GM12878 (cell line): ENCODE measurements around the gene ESYT2. TPM values are rescaled to one million over a fixed set of nuclear protein-coding genes. Genes with fewer than 3 reads are reported as not detected.

Source experiments
- ATAC-seq: fragments of 200-7000 bp; cut with Tn5 transposase; 3 replicates; pipeline ENCODE4 v1.9.1; 2020; ENCODE audit warnings: mild to moderate bottlenecking, moderate library complexity
- BruUV-seq: library from RNA; stranded (reverse); fragments of 400-500 nt; replicated peaks from 2 replicates; lab custom pipeline; 2021; lab: Mats Ljungman, UMichigan
- CTCF ChIA-PET: fragments of 300-600 bp; sonication (Branson Sonifier 250); formaldehyde crosslinking; extraction: SDS; loops from one replicate; lab custom pipeline; 2021; ENCODE audit warnings: inconsistent platforms; lab: Yijun Ruan, JAX
- POLR2A ChIA-PET: fragments of 350-600 bp; formaldehyde crosslinking; extraction: SDS; loops from one replicate; lab custom pipeline; 2021; ENCODE audit warnings: inconsistent platforms; lab: Charles Lee
- RAD21 ChIA-PET: fragments of 300-600 bp; sonication (Branson Sonifier 250); formaldehyde crosslinking; loops from one replicate; lab custom pipeline; 2023; ENCODE audit warnings: antibody characterized with exemption; ENCODE audit not compliant: unreplicated experiment; lab: Charles Lee
- SMC1A ChIA-PET: fragments of 300-600 bp; sonication (Branson Sonifier 250); formaldehyde crosslinking; loops from one replicate; lab custom pipeline; 2023; ENCODE audit not compliant: unreplicated experiment, uncharacterized antibody; lab: Charles Lee
- DNase-seq: peaks from one replicate; pipeline ENCODE4 v3.0.0-alpha.2; 2011; ENCODE audit warnings: low read depth, low spot score
- FAIRE-seq: peaks from 3 replicates; lab custom pipeline; 2011; peaks lifted over from hg19 to GRCh38; lab: Jason Lieb, UNC
- H2AFZ ChIP-seq: 2 replicates; pipeline ENCODE4 v1.6.0; 2011; ENCODE audit warnings: low read depth, low read length, control low read depth; ENCODE audit not compliant: control insufficient read depth
- H3K27ac ChIP-seq: 2 replicates; pipeline ENCODE4 v1.5.1; 2011; ENCODE audit warnings: control low read depth; ENCODE audit not compliant: control insufficient read depth, insufficient read depth
- H3K27me3 ChIP-seq, 2 experiments: replicated peaks in 1 of 2; 2 replicates each; pipeline versions ENCODE4 v1.6.0 to v1.6.1; 2011; ENCODE audit warnings: low read length in 1 of 2; ENCODE audit not compliant: control insufficient read depth in 2 of 2, insufficient read depth in 2 of 2
- H3K36me3 ChIP-seq, 2 experiments: 2 replicates each; pipeline ENCODE4 v1.5.1; 2011; ENCODE audit warnings: low read length in 1 of 2; ENCODE audit not compliant: control insufficient read depth in 2 of 2, insufficient read depth in 2 of 2
- H3K4me1 ChIP-seq: 2 replicates; pipeline ENCODE4 v1.6.1; 2011; ENCODE audit warnings: mild to moderate bottlenecking, low read length, moderate library complexity, mixed read lengths; ENCODE audit not compliant: control insufficient read depth, insufficient read depth
- H3K4me2 ChIP-seq: 2 replicates; pipeline ENCODE4 v1.6.0; 2011; ENCODE audit warnings: control low read depth; ENCODE audit not compliant: control insufficient read depth, insufficient read depth
- H3K4me3 ChIP-seq: fragments of 200-600 bp; sonication (generic); 2 replicates; pipeline ENCODE4 v1.5.1; 2016
- H3K79me2 ChIP-seq: 2 replicates; pipeline ENCODE4 v1.6.0; 2011; ENCODE audit warnings: low read length; ENCODE audit not compliant: control insufficient read depth, insufficient read depth
- H3K9ac ChIP-seq: 2 replicates; pipeline ENCODE4 v1.8.0; 2011; ENCODE audit warnings: low read length, control low read depth, mixed read lengths; ENCODE audit not compliant: control insufficient read depth, insufficient read depth
- H3K9me3 ChIP-seq: replicated peaks from 3 replicates; pipeline ENCODE4 v1.5.1; 2011; ENCODE audit warnings: mild to moderate bottlenecking, low read length; ENCODE audit not compliant: control insufficient read depth, insufficient read depth
- H4K20me1 ChIP-seq: 2 replicates; pipeline ENCODE4 v1.6.0; 2011; ENCODE audit not compliant: control insufficient read depth, insufficient read depth
- BHLHE40 ChIP-seq, 2 experiments: fragments of 450-650 bp in 1 of 2; IDR thresholded peaks; 2 replicates each; pipeline ENCODE4 v1.6.1; 2011 to 2017; ENCODE audit warnings: low read depth in 2 of 2, borderline replicate concordance in 1 of 2, improper control_type of control experiment in 1 of 2, low read length in 1 of 2, mild to moderate bottlenecking in 1 of 2
- CREB1 ChIP-seq: IDR thresholded peaks from 2 replicates; pipeline ENCODE4 v1.6.1; 2012; ENCODE audit warnings: low read depth, mild to moderate bottlenecking, inconsistent platforms
- FOS ChIP-seq: IDR thresholded peaks from 3 replicates; pipeline ENCODE4 v1.6.1; 2011; ENCODE audit warnings: borderline replicate concordance; ENCODE audit not compliant: insufficient read length; ENCODE audit errors: extremely low read depth
- HCFC1 ChIP-seq: fragments of 150-350 bp; IDR thresholded peaks from 2 replicates; pipeline ENCODE4 v1.6.1; 2014; ENCODE audit warnings: low read length
- IRF4 ChIP-seq: IDR thresholded peaks from 2 replicates; pipeline ENCODE4 v1.6.1; 2011; ENCODE audit warnings: low read depth, low read length
- MEF2A ChIP-seq: IDR thresholded peaks from 2 replicates; pipeline ENCODE4 v1.6.1; 2011; ENCODE audit warnings: low read depth, mild to moderate bottlenecking, low read length, moderate library complexity; ENCODE audit not compliant: insufficient read depth
- MYB ChIP-seq: fragments of 150-350 bp; IDR thresholded peaks from 2 replicates; pipeline ENCODE4 v1.6.1; 2014; ENCODE audit warnings: mild to moderate bottlenecking, low read depth, low read length, borderline replicate concordance
- NRF1 ChIP-seq: conservative IDR thresholded peaks from 2 replicates; pipeline ENCODE4 v1.6.1; 2011; ENCODE audit warnings: mild to moderate bottlenecking, low read depth, low read length, improper control_type of control experiment
- RAD21 ChIP-seq: IDR thresholded peaks from 2 replicates; pipeline ENCODE4 v1.6.1; 2011; ENCODE audit warnings: mild to moderate bottlenecking, low read depth, low read length, moderate library complexity; ENCODE audit not compliant: insufficient read depth
- TBL1XR1 ChIP-seq: IDR thresholded peaks from 2 replicates; pipeline ENCODE4 v1.6.1; 2012; ENCODE audit warnings: low read depth, low read length, improper control_type of control experiment
- TCF12 ChIP-seq: IDR thresholded peaks from 2 replicates; pipeline ENCODE4 v1.6.1; 2011; ENCODE audit warnings: low read depth, mild to moderate bottlenecking, low read length
- WGBS: methylation state at CpG from one replicate; pipeline ENCODE4 v1.1.6; 2016; ENCODE audit warnings: low lambda C conversion rate; ENCODE audit not compliant: insufficient replicate concordance, insufficient coverage; ENCODE audit errors: missing lambda C conversion rate; 5-methylcytosine and 5-hydroxymethylcytosine counted together
- in situ Hi-C: fragments of 300-500 bp; cut with MboI; formaldehyde crosslinking; loops from 9 replicates; pipeline ENCODE4 v1.14.3; 2018; ENCODE audit warnings: mixed read lengths
- intact Hi-C: fragments of 100-400 bp; cut with micrococcal nuclease; formaldehyde crosslinking; loops from one replicate; pipeline ENCODE4 v1.14.2; 2022; ENCODE audit not compliant: unreplicated experiment
- polyA plus RNA-seq, 11 experiments: library from polyadenylated mRNA; depleted of rRNA in 4 of 11; unstranded in 6 of 11; stranded (reverse) in 5 of 11; fragments of >200 nt; fragmentation: Nextera tagmentation in 4 of 11; fragmentation: Illumina TruSeq in 1 of 11; extraction: Ambion mirVana in 4 of 11; extraction: Trizol in 1 of 11; gene quantifications; 1 replicate in 1 of 11; 2 replicates in 10 of 11; pipeline versions ENCODE4 v1.2.1 to v1.2.3, GENCODE V29; 2011 to 2016; ENCODE audit warnings: inconsistent platforms in 2 of 11, missing spikeins in 2 of 11, low read depth in 1 of 11
- total RNA-seq, 4 experiments: library from RNA; depleted of rRNA in 3 of 4; stranded (reverse); fragments of >200 nt in 3 of 4; fragmentation: Illumina TruSeq in 1 of 4; extraction: Trizol in 1 of 4; gene quantifications; 2 replicates each; pipeline versions ENCODE4 v1.2.1 to v1.2.3, GENCODE V29; 2013 to 2021
- TF ChIP-seq, protein P1 (sequence below): IDR thresholded peaks from 2 replicates; pipeline ENCODE4 v1.6.1; 2011; ENCODE audit warnings: low read depth, low read length, improper control_type of control experiment, borderline replicate concordance
- TF ChIP-seq, protein P2 (sequence below), 3 experiments: IDR thresholded peaks in 2 of 3; conservative IDR thresholded peaks in 1 of 3; 2 replicates each; pipeline ENCODE4 v1.5.1; 2011; ENCODE audit warnings: low read depth in 3 of 3, low read length in 3 of 3, mild to moderate bottlenecking in 3 of 3, control low read depth in 2 of 3, moderate library complexity in 2 of 3, inconsistent platforms in 1 of 3, mixed read lengths in 1 of 3; ENCODE audit not compliant: control insufficient read depth in 2 of 3, insufficient read depth in 1 of 3; ENCODE audit errors: extremely low read depth in 1 of 3

ESYT2 gene
- total and polyA plus RNA-seq, 10 of the 15 experiments (the other 5 are each of a cell fraction or from before 2014, with no cell fraction given) = 1.9 to 44.6 (median 21.4) TPM

DNA sequence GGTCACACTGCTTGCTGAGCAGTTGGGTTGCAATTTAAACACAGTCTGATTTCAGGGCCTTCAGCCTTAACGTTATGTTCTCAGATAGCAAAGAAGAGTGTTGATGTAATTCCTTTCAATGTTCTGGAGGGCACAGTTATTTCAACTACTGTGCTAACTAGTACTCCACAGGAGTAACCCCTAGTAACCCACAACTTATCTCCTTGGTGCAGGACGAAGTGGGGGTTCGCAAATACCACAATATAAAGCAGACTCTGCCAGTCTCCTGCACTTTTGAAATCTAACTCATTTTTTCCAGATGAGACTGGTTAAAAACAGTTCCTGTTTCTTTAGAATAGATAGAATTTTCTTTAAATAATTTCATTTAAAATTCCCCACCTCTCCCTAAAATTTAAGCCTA lies 77.6 kb downstream of the ESYT2 start:
- H3K4me2 ChIP-seq = no peak overlapping the region
- H3K79me2 ChIP-seq = no peaks in the 10 kb centered on the region
- ATAC-seq (no peak), DNase-seq (no peak), FAIRE-seq (no peak)
- H3K9me3 ChIP-seq = no peaks in the 10 kb centered on the region
- RAD21 ChIA-PET = interaction anchor here (0.7 to 2.9 kb wide), 2 partner anchors 225 kb away, joined by 3 to 9 read pairs; no protein-coding TSS in a partner anchor
- TF ChIP-seq MYB (no peak), FOS (no peak), CREB1 (no peak), BHLHE40 (IDR thresholded peaks at IDR 0.05; ENCODE audit: borderline replicate concordance in 1 of 2, low read depth in 2 of 2, low read length in 1 of 2) (no peak), TCF12 (no peak), RAD21 (no peak), MEF2A (no peak), HCFC1 (no peak), IRF4 (no peak), NRF1 (no peak), TBL1XR1 (no peak)
- TF ChIP-seq, protein P1, sequence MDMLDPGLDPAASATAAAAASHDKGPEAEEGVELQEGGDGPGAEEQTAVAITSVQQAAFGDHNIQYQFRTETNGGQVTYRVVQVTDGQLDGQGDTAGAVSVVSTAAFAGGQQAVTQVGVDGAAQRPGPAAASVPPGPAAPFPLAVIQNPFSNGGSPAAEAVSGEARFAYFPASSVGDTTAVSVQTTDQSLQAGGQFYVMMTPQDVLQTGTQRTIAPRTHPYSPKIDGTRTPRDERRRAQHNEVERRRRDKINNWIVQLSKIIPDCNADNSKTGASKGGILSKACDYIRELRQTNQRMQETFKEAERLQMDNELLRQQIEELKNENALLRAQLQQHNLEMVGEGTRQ = no peak
- TF ChIP-seq, protein P2, sequence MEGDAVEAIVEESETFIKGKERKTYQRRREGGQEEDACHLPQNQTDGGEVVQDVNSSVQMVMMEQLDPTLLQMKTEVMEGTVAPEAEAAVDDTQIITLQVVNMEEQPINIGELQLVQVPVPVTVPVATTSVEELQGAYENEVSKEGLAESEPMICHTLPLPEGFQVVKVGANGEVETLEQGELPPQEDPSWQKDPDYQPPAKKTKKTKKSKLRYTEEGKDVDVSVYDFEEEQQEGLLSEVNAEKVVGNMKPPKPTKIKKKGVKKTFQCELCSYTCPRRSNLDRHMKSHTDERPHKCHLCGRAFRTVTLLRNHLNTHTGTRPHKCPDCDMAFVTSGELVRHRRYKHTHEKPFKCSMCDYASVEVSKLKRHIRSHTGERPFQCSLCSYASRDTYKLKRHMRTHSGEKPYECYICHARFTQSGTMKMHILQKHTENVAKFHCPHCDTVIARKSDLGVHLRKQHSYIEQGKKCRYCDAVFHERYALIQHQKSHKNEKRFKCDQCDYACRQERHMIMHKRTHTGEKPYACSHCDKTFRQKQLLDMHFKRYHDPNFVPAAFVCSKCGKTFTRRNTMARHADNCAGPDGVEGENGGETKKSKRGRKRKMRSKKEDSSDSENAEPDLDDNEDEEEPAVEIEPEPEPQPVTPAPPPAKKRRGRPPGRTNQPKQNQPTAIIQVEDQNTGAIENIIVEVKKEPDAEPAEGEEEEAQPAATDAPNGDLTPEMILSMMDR (IDR thresholded peaks at IDR 0.05 in 2 of 3, conservative IDR thresholded peaks at IDR 0.05 in 1 of 3; ENCODE audit: control insufficient read depth in 2 of 3, extremely low read depth in 1 of 3, insufficient read depth in 1 of 3, low read depth in 3 of 3, low read length in 3 of 3) = no peak
- TF ChIP-seq, all 136 proteins: peak for 0
- CTCF ChIA-PET = interaction anchor here (1.3 kb wide), 1 partner anchor 76 kb away, joined by 3 read pairs; no protein-coding TSS in a partner anchor
- in situ Hi-C loops = no loop called here
- Histone ChIP-seq H4K20me1 (no peaks in the 10 kb centered on the region), H3K36me3 (peaks cover 1 to 3% of the 10 kb centered on the region in 2 experiments; a peak in 3 of 4 replicates), H3K9ac (no peak overlapping the region), H3K27ac (no peak overlapping the region), H3K4me1 (no peaks in the 10 kb centered on the region), H2AFZ (no peak overlapping the region), H3K27me3 (no peaks in the 10 kb centered on the region), H3K4me3 (no peak overlapping the region)
- 96% methylated on average over 3 of the region's 3 CpGs for WGBS
- intact Hi-C loops = no loop called here
- SMC1A ChIA-PET = interaction anchor here (1.1 to 2.6 kb wide), 4 partner anchors 11 to 225 kb away, joined by 3 to 11 read pairs (median 6); no protein-coding TSS in a partner anchor
- no TSS peak for BruUV-seq
- POLR2A ChIA-PET = no interaction called here
